ENCODE data around the gene FBXW7.

FBXW7 gene

DNA sequence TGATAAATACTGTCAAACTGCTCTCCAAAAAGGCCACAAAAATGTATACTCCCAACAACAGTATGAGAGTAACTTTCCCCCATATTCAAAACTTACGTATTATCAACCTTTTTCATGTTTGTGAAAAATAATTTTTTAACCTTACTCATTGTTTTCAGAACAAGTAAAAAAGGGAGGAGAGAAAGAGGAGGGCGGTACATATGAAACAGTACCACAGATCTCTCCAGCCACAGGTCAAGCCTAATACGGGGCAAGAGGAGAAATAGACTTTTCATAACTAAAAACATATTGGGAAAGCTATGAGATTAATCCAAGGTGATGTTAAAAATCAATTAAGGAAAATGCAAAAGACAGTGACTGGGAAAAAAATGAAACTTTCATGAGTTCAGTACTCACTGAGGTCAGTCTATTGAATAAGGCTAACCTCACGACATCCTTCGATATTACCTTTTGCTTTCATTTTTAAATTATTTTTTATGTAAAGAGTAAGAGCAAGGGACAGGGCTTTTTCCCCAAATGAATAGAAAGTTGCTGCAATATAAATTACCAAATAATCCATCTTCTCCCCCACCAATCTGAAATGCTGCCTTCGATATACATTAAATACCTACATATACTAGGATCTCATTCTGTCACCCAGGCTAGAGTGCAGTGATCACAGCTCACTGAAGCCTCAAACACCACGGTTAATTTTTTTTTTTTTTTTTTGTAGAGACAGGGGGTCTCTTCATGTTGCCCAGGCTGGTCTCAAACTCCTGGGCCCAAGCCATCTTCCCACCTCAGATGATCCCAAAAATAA is 25.3 kb downstream of the FBXW7 start:
- DNase-seq (ENCODE audit: low read depth) = no peak
- H3K4me3 ChIP-seq (ENCODE audit: low read depth, low read length) = no peak overlapping the region
- TF ChIP-seq POLR2A (IDR thresholded peaks at IDR 0.05; ENCODE audit: extremely low read depth, insufficient read length) = no peak
- no peak for TF ChIP-seq MYC (IDR thresholded peaks at IDR 0.05; ENCODE audit: low read depth, low read length)
- TF ChIP-seq, protein P1, sequence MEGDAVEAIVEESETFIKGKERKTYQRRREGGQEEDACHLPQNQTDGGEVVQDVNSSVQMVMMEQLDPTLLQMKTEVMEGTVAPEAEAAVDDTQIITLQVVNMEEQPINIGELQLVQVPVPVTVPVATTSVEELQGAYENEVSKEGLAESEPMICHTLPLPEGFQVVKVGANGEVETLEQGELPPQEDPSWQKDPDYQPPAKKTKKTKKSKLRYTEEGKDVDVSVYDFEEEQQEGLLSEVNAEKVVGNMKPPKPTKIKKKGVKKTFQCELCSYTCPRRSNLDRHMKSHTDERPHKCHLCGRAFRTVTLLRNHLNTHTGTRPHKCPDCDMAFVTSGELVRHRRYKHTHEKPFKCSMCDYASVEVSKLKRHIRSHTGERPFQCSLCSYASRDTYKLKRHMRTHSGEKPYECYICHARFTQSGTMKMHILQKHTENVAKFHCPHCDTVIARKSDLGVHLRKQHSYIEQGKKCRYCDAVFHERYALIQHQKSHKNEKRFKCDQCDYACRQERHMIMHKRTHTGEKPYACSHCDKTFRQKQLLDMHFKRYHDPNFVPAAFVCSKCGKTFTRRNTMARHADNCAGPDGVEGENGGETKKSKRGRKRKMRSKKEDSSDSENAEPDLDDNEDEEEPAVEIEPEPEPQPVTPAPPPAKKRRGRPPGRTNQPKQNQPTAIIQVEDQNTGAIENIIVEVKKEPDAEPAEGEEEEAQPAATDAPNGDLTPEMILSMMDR (IDR thresholded peaks at IDR 0.05; ENCODE audit: low read depth, low read length) = no peak
- TF ChIP-seq, protein P2, sequence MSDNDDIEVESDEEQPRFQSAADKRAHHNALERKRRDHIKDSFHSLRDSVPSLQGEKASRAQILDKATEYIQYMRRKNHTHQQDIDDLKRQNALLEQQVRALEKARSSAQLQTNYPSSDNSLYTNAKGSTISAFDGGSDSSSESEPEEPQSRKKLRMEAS (IDR thresholded peaks at IDR 0.05; ENCODE audit: low read depth, low read length) = no peak

DNA sequence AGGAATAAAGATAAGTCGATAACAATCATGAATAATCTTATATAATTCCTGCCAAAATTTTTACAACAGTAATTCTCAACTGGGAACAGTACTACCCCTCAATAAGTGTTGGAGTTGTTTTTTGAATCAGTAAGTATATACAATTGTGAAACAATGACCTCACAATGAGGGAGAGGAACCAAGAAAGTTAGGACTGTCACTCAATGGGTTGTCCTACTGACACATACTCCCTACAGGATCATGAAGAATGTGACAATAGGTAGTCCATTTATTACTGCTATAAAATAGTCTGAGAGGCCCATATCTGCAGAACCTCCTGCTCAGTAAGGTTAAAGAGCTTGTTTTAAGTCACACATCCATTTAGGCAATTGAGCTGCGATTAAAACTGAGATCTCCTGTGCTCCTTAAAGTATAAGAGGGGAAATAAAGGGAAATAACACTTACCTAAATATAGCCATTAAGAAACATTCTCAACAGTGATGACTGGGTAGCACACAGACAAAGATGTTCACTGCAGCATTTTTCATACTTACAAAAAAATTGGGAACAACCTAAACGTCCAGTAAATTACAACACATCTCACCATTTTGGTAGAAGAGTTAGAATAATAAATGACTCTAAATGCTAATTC is 26.2 kb downstream of the FBXW7 start:
- H3K4me3 ChIP-seq (ENCODE audit: low read depth, low read length) = no peak overlapping the region
- TF ChIP-seq, protein P1 (IDR thresholded peaks at IDR 0.05; ENCODE audit: low read depth, low read length) = no peak
- TF ChIP-seq, protein P2 (IDR thresholded peaks at IDR 0.05; ENCODE audit: low read depth, low read length) = no peak
- TF ChIP-seq MYC (IDR thresholded peaks at IDR 0.05; ENCODE audit: low read depth, low read length) (no peak), POLR2A (IDR thresholded peaks at IDR 0.05; ENCODE audit: extremely low read depth, insufficient read length) (no peak)
- DNase-seq (ENCODE audit: low read depth) = peak; percentile 12

DNA sequence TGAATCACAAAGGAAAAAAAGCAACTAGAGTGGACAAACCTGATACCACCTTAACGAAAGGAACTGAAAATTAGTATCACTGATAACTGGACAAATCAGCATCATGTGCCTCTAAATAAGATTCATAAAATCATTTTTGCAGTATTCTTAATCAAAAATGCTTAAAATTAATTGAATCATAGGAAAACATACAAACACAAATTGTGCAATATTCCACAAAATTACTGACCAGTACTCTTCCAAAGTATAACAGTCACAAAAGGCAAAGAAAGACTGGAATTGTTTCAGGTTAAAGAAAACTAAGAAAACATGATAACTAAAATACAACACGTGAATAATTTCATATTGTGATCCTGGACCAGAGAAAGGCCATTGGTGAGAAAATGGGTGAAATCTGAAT is 27.1 kb downstream of the FBXW7 start:
- TF ChIP-seq, protein P1 (IDR thresholded peaks at IDR 0.05; ENCODE audit: low read depth, low read length) = no peak
- no peak overlapping the region for H3K4me3 ChIP-seq (ENCODE audit: low read depth, low read length)
- DNase-seq (ENCODE audit: low read depth) = no peak

DNA sequence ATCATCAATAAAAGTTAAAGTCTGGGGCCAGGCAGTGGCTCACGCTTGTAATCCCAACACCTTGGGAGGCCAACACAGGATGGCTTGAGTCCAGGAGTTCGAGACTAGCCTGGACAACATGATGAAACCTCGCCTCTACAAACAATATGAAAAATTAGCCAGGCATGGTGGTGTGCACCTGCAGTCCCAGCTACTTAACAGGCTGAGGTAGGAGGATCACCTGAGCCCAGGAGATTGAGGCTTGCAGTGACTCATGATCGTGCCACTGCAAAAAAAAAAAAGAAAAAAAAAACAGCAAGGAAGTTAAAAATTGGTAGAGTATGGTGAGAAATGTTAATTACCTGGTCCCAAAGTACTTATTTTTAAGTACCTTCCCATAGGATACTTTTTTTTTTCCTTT is 27.5 kb downstream of the FBXW7 start:
- TF ChIP-seq, protein P2 (IDR thresholded peaks at IDR 0.05; ENCODE audit: low read depth, low read length) = no peak
- TF ChIP-seq MYC (IDR thresholded peaks at IDR 0.05; ENCODE audit: low read depth, low read length) (no peak), POLR2A (IDR thresholded peaks at IDR 0.05; ENCODE audit: extremely low read depth, insufficient read length) (no peak)
- TF ChIP-seq, protein P1 (IDR thresholded peaks at IDR 0.05; ENCODE audit: low read depth, low read length) = no peak
- H3K4me3 ChIP-seq (ENCODE audit: low read depth, low read length) = no peak overlapping the region
- no peak for DNase-seq (ENCODE audit: low read depth)

DNA sequence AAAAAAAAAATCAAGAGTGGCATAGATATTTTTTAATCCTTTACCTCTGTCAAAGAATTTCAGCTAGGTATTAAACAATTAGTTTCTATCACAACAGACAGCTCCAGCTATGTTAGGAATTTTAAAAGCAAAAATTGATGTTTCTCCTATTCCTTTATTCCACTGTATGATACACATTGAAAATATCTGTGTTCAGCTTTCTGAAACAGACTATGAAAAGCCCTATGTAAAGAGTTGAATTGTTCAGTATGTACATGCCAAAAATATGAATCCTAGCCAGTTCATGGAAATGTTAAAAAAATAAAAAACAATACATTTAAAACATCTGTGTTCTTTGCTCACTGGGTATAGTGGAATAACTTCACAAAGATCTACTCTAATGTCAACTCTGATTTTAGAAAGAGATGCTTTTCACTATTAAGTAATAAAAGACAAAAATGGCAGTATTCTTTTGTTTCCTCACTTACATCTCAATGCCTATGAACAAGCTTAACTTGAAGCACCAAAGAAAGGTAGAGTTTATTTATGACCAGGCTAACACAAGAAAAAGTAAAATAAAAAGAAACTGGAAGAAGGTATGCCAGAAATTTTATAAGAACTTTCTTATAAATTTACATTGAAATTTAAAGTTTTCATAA is 32.1 kb downstream of the FBXW7 start:
- no peak for DNase-seq (ENCODE audit: low read depth)
- no peak overlapping the region for H3K4me3 ChIP-seq (ENCODE audit: low read depth, low read length)
- TF ChIP-seq, protein P2 (IDR thresholded peaks at IDR 0.05; ENCODE audit: low read depth, low read length) = no peak
- TF ChIP-seq, protein P1 (IDR thresholded peaks at IDR 0.05; ENCODE audit: low read depth, low read length) = no peak
- TF ChIP-seq MYC (IDR thresholded peaks at IDR 0.05; ENCODE audit: low read depth, low read length) (no peak), POLR2A (IDR thresholded peaks at IDR 0.05; ENCODE audit: extremely low read depth, insufficient read length) (no peak)

All from NB4 (cell line).